ENCODE results near the gene NAA40. TPM values are rescaled to one million over a fixed set of nuclear protein-coding genes. Genes with fewer than 3 reads are reported as not detected.
"Not testable (repeated sequence)": the region's sequence is repeated elsewhere in the genome, so short reads cannot be mapped to it uniquely, and the experiment has no call there.

NAA40 gene
- total and polyA plus RNA-seq, 5 donors: 20.1 to 47.6 (median 29.1) TPM

DNA sequence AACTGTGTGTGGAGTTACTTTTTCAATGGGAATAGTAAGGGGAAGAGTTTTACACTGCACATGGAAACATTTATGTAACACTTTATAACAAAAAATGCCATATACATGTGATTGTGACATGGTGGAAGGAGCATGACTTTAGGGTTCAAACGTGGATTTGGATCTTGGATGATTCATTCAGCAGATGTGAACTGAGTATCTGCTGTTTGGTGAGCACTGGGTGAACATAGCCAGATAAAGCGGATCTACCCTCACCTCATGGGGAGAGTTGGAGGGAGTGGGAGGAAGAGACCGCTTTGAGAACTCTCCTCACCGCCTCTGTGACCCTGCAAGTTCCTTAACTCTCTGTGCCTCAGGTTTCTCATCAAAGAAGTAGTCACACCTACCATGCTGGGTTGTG, 3.1 kb downstream of the NAA40 start:
- H3K4me1 ChIP-seq (ENCODE audit: control insufficient read depth, insufficient read depth, low read length): no peaks in the 10 kb centered on the region
- ATAC-seq: no peak
- 82% methylated on average over 4 of the region's 4 CpGs for WGBS
- intact Hi-C loops (cut with DNase I): loop anchor here in 1 of 4 donors (10.0 kb wide), 1 partner anchor 177 kb away; the partner anchor contains the start of gene ZFTA
- H3K4me3 ChIP-seq (ENCODE audit: low read length): no peak overlapping the region
- no peak overlapping the region for H3K27ac ChIP-seq (ENCODE audit: low read length)
- DNase-seq: no peak
- H3K27me3 ChIP-seq (ENCODE audit: control insufficient read depth, insufficient read depth): no peaks in the 10 kb centered on the region
- H3K9me3 ChIP-seq (ENCODE audit: control insufficient read depth, low read length): no peaks in the 10 kb centered on the region

DNA sequence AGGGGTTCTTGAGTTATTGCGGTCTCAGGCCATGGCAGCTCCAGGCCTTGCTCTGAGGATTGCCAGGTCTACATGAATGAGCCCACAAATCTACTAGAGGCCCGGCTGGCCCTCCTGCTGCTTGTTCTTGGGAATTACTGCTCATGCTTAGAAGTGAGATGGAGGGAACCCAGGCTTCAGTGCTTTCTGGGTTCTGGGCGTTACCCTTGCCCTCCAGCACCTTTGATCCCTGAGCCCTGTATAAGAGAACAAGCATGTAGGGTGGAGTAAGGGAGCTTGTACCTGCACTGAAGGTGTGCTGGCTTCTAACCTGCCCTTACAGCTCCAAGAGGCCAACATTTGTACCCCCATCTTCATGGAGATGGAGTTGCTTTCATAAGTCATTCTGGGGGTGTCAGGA, 4.0 kb downstream of the NAA40 start:
- no peaks in the 10 kb centered on the region for H3K27me3 ChIP-seq (ENCODE audit: control insufficient read depth, insufficient read depth)
- peak in 1 of 3 donors; percentile 23 for DNase-seq
- intact Hi-C loops (cut with DNase I): loop anchor here in 1 of 4 donors (10.0 kb wide), 1 partner anchor 178 kb away; the partner anchor contains the start of gene ZFTA
- 90% methylated on average over 3 of the region's 3 CpGs for WGBS
- H3K4me3 ChIP-seq (ENCODE audit: low read length): no peak overlapping the region
- no peaks in the 10 kb centered on the region for H3K4me1 ChIP-seq (ENCODE audit: control insufficient read depth, insufficient read depth, low read length)
- H3K9me3 ChIP-seq (ENCODE audit: control insufficient read depth, low read length): no peaks in the 10 kb centered on the region
- no peak overlapping the region for H3K27ac ChIP-seq (ENCODE audit: low read length)
- ATAC-seq: no peak

DNA sequence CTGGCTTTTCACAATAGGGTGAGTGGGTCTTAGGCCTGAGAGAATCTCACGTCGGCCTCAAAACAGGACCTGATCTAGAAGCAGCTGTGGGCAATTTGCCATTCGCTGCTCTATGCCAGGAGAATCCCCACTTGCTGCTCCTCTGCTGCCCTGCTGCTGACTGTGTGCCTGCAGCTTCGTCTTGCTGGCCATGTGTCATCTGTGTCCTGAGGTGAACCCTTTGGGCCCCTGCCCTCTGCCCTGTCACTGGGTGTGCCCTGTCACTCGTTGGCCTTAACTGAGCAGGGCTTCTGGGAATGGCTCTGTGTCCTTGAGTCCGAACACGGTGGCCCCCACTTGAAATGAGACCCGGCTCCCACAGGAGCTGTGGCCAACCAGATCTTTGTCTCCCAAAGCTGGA, 6.2 kb downstream of the NAA40 start:
- DNase-seq (peak; percentile 46 to 76 (median 69)), ATAC-seq (peak; percentile 70)
- no peaks in the 10 kb centered on the region for H3K4me1 ChIP-seq (ENCODE audit: control insufficient read depth, insufficient read depth, low read length)
- WGBS: 33% methylated on average over 8 of the region's 8 CpGs
- intact Hi-C loops (cut with DNase I): loop anchor here in 3 of 4 donors (2.0 to 10.0 kb wide), 3 partner anchors 108 to 180 kb away; partner anchors contain the start of gene ZFTA (in 2 of the 3)
- H3K9me3 ChIP-seq (ENCODE audit: control insufficient read depth, low read length): no peaks in the 10 kb centered on the region
- no peaks in the 10 kb centered on the region for H3K27me3 ChIP-seq (ENCODE audit: control insufficient read depth, insufficient read depth)
- peak overlapping the region; percentile 59 for H3K27ac ChIP-seq (ENCODE audit: low read length)
- H3K4me3 ChIP-seq (ENCODE audit: low read length): no peak overlapping the region

DNA sequence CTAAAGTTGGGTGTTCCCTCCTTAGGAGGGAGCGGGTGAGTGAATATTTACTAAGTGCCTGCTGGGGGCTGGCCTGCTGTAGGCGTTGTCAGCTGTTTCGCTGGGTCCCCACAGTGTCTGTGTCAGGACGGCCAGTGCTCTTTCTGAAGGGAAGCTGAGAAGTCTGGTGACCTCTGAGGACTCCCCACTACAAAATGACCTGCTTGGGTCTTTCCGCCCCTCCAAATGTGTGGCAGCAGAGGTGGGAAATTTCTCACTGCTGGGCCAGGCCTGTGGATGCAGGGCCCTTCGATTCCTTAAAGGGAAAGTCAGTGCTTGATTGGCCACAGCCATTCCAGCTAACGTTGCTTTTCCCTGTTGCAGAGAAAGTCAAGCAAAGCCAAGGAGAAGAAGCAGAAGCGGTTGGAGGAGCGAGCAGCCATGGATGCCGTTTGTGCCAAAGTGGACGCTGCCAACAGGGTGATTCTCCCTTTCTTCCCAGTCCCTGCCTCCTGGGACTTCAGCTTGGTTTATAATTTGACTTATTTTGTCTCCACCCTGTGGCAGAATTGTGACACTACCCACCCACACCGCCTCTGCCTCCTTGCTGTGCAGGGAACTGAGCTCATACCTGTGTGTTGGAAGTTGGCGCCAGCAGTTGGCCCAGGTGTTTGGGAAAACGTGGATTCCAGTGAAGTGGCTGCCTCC, 6.8 kb downstream of the NAA40 start:
- Histone ChIP-seq H3K4me1 (ENCODE audit: control insufficient read depth, insufficient read depth, low read length) (no peaks in the 10 kb centered on the region), H3K27ac (ENCODE audit: low read length) (peak overlapping the region; percentile 59), H3K9me3 (ENCODE audit: control insufficient read depth, low read length) (no peaks in the 10 kb centered on the region), H3K4me3 (ENCODE audit: low read length) (no peak overlapping the region), H3K27me3 (ENCODE audit: control insufficient read depth, insufficient read depth) (no peaks in the 10 kb centered on the region)
- ATAC-seq (peak; percentile 87 to 88), DNase-seq (peak; percentile 77 to 86 (median 85))
- WGBS: 26% methylated on average over 14 of the region's 14 CpGs
- intact Hi-C loops (cut with DNase I): loop anchor here (1.0 to 10.0 kb wide), 4 partner anchors 108 to 181 kb away; partner anchors contain the start of gene ZFTA (in 2 of the 4)

DNA sequence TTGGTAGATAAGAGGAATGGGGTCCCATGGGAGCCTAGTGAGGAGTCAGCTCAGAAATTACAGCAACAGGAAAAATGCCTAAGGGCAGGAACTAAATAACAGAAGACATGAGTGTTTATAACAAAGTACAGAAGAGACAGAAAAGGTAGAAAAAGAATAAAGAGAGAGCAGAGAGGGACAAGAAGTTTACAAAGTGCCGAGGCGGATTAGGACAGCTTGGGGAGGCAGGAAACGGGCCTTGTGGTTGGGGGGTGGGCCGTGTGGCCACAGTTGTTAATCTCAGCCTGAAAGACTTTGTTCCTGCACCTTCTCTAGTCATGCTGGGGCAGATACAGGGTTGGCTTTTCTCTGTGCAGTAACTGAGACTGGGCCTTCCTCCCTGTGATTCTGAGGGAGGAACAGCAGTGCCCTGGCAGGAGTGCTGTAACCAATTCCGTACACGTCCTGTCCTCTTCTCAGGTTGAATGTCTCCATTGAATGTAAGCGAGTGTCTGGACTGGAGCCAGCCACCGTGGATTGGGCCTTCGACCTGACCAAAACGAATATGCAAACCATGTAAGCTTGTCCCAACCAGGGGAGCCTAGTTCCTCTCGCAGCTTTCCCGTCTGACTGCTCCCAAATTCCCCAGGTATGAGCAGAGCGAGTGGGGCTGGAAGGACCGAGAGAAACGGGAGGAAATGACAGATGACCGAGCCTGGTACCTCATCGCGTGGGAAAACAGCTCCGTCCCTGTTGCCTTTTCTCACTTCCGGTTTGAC, 13.2 kb downstream of the NAA40 start:
- 79% methylated on average over 20 of the region's 20 CpGs for WGBS
- H3K27me3 ChIP-seq (ENCODE audit: control insufficient read depth, insufficient read depth): no peaks in the 10 kb centered on the region
- H3K27ac ChIP-seq (ENCODE audit: low read length): no peak overlapping the region
- DNase-seq (no peak), ATAC-seq (no peak)
- H3K4me1 ChIP-seq (ENCODE audit: control insufficient read depth, insufficient read depth, low read length): no peaks in the 10 kb centered on the region
- intact Hi-C loops (cut with DNase I): no loop called here
- no peak overlapping the region for H3K4me3 ChIP-seq (ENCODE audit: low read length)
- no peaks in the 10 kb centered on the region for H3K9me3 ChIP-seq (ENCODE audit: control insufficient read depth, low read length)

DNA sequence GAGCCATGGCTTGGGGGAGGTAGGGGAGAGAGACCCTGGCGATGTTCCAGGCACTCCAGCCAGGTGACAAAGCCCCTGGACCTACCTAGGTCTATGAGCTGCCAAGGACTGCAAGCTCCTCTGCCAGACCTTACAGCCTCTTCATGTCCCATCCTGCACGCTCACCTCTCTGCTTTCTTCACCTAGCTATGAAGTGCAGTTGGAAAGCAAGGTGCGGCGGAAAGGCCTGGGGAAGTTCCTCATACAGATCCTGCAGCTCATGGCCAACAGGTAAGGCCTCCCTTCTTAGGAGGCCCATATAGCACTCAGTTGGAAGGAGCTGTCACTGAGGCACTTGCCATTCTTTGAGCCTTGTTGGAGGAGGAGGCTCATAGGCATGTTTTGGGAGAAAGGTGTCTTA, 13.8 kb downstream of the NAA40 start:
- H3K27me3 ChIP-seq (ENCODE audit: control insufficient read depth, insufficient read depth): no peaks in the 10 kb centered on the region
- ATAC-seq: no peak
- H3K9me3 ChIP-seq (ENCODE audit: control insufficient read depth, low read length): no peaks in the 10 kb centered on the region
- H3K4me1 ChIP-seq (ENCODE audit: control insufficient read depth, insufficient read depth, low read length): no peaks in the 10 kb centered on the region
- intact Hi-C loops (cut with DNase I): no loop called here
- DNase-seq: no peak
- WGBS: 99% methylated on average over 4 of the region's 4 CpGs
- no peak overlapping the region for H3K27ac ChIP-seq (ENCODE audit: low read length)
- H3K4me3 ChIP-seq (ENCODE audit: low read length): no peak overlapping the region

DNA sequence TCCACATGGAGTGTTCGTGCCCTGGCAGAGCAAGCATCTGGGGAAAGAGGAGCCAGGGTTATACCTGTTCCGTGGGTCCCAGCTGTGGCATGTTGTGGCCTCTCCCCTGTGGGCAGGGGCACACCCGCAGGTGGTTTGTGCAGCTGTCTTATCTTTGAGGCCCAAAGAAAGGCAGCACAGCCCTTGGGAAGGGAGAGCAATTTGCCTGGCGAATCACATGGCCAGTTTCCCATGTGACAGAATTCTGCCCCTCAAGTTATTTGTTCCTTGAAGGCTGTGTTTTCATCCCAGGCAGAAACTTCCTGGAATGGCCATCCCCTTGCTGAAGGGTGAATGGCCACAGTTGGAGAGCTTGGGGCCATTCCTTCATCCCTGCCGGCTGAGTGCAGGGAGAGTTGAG, 19.2 kb downstream of the NAA40 start:
- intact Hi-C loops (cut with DNase I): no loop called here
- no peaks in the 10 kb centered on the region for H3K9me3 ChIP-seq (ENCODE audit: control insufficient read depth, low read length)

DNA sequence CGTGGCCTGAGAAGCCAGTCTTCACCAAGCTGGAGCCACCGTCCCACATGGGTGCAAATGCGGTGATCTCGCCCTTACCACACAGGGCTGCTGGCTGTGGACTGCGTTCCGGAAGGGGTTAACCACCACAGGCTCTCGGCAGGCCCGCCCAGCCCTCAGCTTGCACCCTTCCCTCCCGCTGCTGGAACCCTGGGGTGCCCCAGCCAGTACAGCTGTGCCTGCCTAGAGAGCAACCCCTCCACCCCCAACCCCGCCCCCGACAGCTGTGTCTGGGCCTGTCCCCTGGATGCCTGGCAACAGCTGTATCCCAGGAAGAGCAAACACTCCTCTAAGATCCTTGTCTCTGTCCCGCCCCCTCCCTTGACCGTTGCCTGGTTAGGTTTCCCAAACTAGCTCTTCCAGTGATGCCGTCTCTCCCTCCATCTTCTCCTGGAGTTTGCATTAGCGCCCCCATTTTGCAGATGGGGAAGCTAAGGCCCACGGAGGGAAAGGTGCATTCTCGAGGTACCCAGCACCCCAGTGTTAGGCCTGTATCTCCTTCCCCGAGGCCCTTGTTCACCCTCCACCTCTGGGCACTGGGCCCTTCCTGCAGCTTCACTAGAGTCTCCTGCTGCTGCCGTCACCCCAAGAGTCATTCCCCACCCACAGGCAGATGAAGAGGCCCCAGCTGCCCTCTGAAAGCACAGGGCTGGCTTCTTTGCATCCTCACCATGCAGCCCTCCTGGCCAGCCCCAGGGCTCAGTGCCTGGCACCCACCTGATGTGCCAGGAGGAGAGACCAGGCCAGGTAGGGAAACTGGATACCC, 23.0 kb downstream of the NAA40 start:
- intact Hi-C loops (cut with DNase I): no loop called here
- 33% methylated on average over 19 of the region's 19 CpGs for WGBS
- H3K4me1 ChIP-seq (ENCODE audit: control insufficient read depth, insufficient read depth, low read length): no peaks in the 10 kb centered on the region
- H3K9me3 ChIP-seq (ENCODE audit: control insufficient read depth, low read length): no peaks in the 10 kb centered on the region
- H3K27me3 ChIP-seq (ENCODE audit: control insufficient read depth, insufficient read depth): no peaks in the 10 kb centered on the region
- H3K4me3 ChIP-seq (ENCODE audit: low read length): no peak overlapping the region
- peak in 1 of 3 donors; percentile 42 for DNase-seq
- no peak overlapping the region for H3K27ac ChIP-seq (ENCODE audit: low read length)
- peak; percentile 37 to 48 for ATAC-seq

More for the DNA sequence above, 19.2 kb downstream of the NAA40 start:
- no peaks in the 10 kb centered on the region for H3K4me1 ChIP-seq (ENCODE audit: control insufficient read depth, insufficient read depth, low read length)
- no peak overlapping the region for H3K27ac ChIP-seq (ENCODE audit: low read length)
- H3K4me3 ChIP-seq (ENCODE audit: low read length): no peak overlapping the region
- no peak for ATAC-seq
- H3K27me3 ChIP-seq (ENCODE audit: control insufficient read depth, insufficient read depth): no peaks in the 10 kb centered on the region
- WGBS: 90% methylated on average over 5 of the region's 5 CpGs
- DNase-seq: no peak

DNA sequence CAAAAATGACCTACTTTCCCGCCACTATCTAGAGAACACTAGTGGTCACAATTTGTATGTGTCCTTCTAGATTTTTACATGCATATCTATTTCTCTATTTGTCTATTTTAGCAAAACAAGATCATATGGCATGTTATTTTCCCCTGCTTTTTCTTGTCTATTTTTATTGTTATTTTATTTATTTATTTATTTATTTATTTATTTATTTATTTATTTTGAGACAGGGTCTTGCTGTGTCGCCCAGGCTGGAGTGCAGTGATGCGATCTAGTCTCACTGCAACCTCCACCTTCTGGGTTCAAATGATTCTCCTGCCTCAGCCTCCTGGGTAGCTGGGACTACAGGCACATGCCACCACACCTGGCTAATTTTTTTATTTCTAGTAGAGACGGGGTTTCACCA, 25.1 kb downstream of the NAA40 start:
- H3K4me3 ChIP-seq (ENCODE audit: low read length); H3K4me1 ChIP-seq (ENCODE audit: control insufficient read depth, insufficient read depth, low read length); H3K27ac ChIP-seq (ENCODE audit: low read length); H3K9me3 ChIP-seq (ENCODE audit: control insufficient read depth, low read length); intact Hi-C loops (cut with DNase I); DNase-seq; H3K27me3 ChIP-seq (ENCODE audit: control insufficient read depth, insufficient read depth); ATAC-seq: not testable (repeated sequence)
- WGBS: 91% methylated on average over 4 of the region's 4 CpGs

DNA sequence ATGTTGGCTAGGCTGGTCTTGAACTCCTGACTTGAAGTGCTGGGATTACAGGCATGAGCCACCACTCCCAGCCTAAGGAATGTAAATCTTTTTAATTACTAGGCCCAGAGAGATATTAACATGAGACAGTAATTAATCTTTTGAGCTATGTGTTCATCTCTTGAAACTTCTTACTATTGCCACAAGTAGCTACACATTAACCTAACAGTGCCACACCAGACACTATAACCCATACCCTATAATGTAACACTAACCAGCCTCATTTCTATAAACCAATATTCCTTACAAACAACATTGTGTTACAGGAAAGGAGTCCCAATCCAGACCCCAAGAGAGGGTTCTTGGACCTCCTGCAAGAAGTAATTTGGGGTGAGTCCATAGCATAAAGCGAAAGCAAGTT, 27.6 kb downstream of the NAA40 start:
- no peaks in the 10 kb centered on the region for H3K4me1 ChIP-seq (ENCODE audit: control insufficient read depth, insufficient read depth, low read length)
- ATAC-seq: no peak
- H3K4me3 ChIP-seq (ENCODE audit: low read length): no peak overlapping the region
- no peak for DNase-seq
- 100% methylated on average over 1 of the region's 1 CpG for WGBS
- H3K27ac ChIP-seq (ENCODE audit: low read length): no peak overlapping the region
- no peaks in the 10 kb centered on the region for H3K9me3 ChIP-seq (ENCODE audit: control insufficient read depth, low read length)
- H3K27me3 ChIP-seq (ENCODE audit: control insufficient read depth, insufficient read depth): no peaks in the 10 kb centered on the region
- intact Hi-C loops (cut with DNase I): no loop called here

Data from right cardiac atrium (tissue), 5 donors.